HEK293 (cell line): Measurements from ENCODE around the gene EXOSC2.

Experiments
- BCL11B ChIP-seq: fragments of 450-650 bp; formaldehyde crosslinking; IDR thresholded peaks from 2 replicates; pipeline ENCODE4 v1.5.1; 2016; ENCODE audit warnings: low read depth, missing biosample characterization, missing genetic modification characterization
- EGR2 ChIP-seq: fragments of 450-650 bp; formaldehyde crosslinking; IDR thresholded peaks from 2 replicates; pipeline ENCODE4 v1.5.1; 2016; ENCODE audit warnings: low read depth, missing biosample characterization, missing genetic modification characterization
- HIC1 ChIP-seq: fragments of 450-650 bp; formaldehyde crosslinking; IDR thresholded peaks from 2 replicates; pipeline ENCODE4 v1.5.1; 2016; ENCODE audit warnings: missing biosample characterization, missing genetic modification characterization
- KLF8 ChIP-seq: fragments of 450-650 bp; formaldehyde crosslinking; IDR thresholded peaks from 2 replicates; pipeline ENCODE4 v1.5.1; 2016; ENCODE audit warnings: missing biosample characterization, missing genetic modification characterization
- PATZ1 ChIP-seq: fragments of 450-650 bp; formaldehyde crosslinking; IDR thresholded peaks from 2 replicates; pipeline ENCODE4 v1.5.1; 2016; ENCODE audit warnings: missing biosample characterization, missing genetic modification characterization
- PRDM1 ChIP-seq: fragments of 450-650 bp; formaldehyde crosslinking; IDR thresholded peaks from 2 replicates; pipeline ENCODE4; 2016; ENCODE audit warnings: missing biosample characterization, missing genetic modification characterization
- SCRT2 ChIP-seq: fragments of 450-650 bp; formaldehyde crosslinking; IDR thresholded peaks from 2 replicates; pipeline ENCODE4 v1.5.1; 2016; ENCODE audit warnings: missing biosample characterization, missing genetic modification characterization
- TCF7L2 ChIP-seq: IDR thresholded peaks from 2 replicates; pipeline ENCODE4 v1.6.1; 2011; ENCODE audit warnings: low read depth, mild to moderate bottlenecking, inconsistent platforms, low read length, moderate library complexity, borderline replicate concordance
- ZBTB10 ChIP-seq: fragments of 450-650 bp; formaldehyde crosslinking; IDR thresholded peaks from 2 replicates; pipeline ENCODE4 v1.5.1; 2016; ENCODE audit warnings: missing biosample characterization, missing genetic modification characterization
- ZBTB17 ChIP-seq: fragments of 450-650 bp; formaldehyde crosslinking; IDR thresholded peaks from 2 replicates; pipeline ENCODE4 v1.5.1; 2016; ENCODE audit warnings: missing biosample characterization, missing genetic modification characterization
- ZNF132 ChIP-seq: fragments of 450-650 bp; formaldehyde crosslinking; IDR thresholded peaks from 2 replicates; pipeline ENCODE4 v1.5.1; 2017; ENCODE audit warnings: missing biosample characterization, missing genetic modification characterization, borderline replicate concordance
- ZNF202 ChIP-seq: fragments of 450-650 bp; formaldehyde crosslinking; IDR thresholded peaks from 2 replicates; pipeline ENCODE4 v1.5.1; 2016; ENCODE audit warnings: missing biosample characterization, missing genetic modification characterization, borderline replicate concordance
- ZNF280C ChIP-seq: fragments of 450-650 bp; formaldehyde crosslinking; IDR thresholded peaks from 2 replicates; pipeline ENCODE4 v1.5.1; 2016; ENCODE audit warnings: missing biosample characterization, missing genetic modification characterization
- ZNF335 ChIP-seq: fragments of 450-650 bp; formaldehyde crosslinking; conservative IDR thresholded peaks from 2 replicates; pipeline ENCODE4 v1.5.1; 2016; ENCODE audit warnings: missing biosample characterization, missing genetic modification characterization
- ZNF654 ChIP-seq: fragments of 450-650 bp; formaldehyde crosslinking; IDR thresholded peaks from 2 replicates; pipeline ENCODE4 v1.5.1; 2016; ENCODE audit warnings: low read depth, missing biosample characterization, missing genetic modification characterization
- ZNF704 ChIP-seq: fragments of 450-650 bp; formaldehyde crosslinking; IDR thresholded peaks from 2 replicates; pipeline ENCODE4 v1.5.1; 2016; ENCODE audit warnings: missing biosample characterization, missing genetic modification characterization
- TF ChIP-seq, protein P1 (sequence below): fragments of 450-650 bp; formaldehyde crosslinking; IDR thresholded peaks from 2 replicates; pipeline ENCODE4 v1.5.1; 2017; ENCODE audit warnings: missing biosample characterization, missing genetic modification characterization

The EXOSC2 gene

GRCh38 chr9:130696139-130696650 is 2.6 kb downstream of the EXOSC2 start (continued):
- TF ChIP-seq, protein P1, sequence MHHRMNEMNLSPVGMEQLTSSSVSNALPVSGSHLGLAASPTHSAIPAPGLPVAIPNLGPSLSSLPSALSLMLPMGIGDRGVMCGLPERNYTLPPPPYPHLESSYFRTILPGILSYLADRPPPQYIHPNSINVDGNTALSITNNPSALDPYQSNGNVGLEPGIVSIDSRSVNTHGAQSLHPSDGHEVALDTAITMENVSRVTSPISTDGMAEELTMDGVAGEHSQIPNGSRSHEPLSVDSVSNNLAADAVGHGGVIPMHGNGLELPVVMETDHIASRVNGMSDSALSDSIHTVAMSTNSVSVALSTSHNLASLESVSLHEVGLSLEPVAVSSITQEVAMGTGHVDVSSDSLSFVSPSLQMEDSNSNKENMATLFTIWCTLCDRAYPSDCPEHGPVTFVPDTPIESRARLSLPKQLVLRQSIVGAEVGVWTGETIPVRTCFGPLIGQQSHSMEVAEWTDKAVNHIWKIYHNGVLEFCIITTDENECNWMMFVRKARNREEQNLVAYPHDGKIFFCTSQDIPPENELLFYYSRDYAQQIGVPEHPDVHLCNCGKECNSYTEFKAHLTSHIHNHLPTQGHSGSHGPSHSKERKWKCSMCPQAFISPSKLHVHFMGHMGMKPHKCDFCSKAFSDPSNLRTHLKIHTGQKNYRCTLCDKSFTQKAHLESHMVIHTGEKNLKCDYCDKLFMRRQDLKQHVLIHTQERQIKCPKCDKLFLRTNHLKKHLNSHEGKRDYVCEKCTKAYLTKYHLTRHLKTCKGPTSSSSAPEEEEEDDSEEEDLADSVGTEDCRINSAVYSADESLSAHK: no peak
- no peak for TF ChIP-seq ZBTB17 (tag by site-specific recombination)
- TF ChIP-seq ZNF202: no peak
- TF ChIP-seq EGR2 (tag by site-specific recombination): peak; percentile 91
- no peak for TF ChIP-seq ZNF132 (tag by site-specific recombination)
- TF ChIP-seq PATZ1 (tag by site-specific recombination): no peak
- no peak for TF ChIP-seq ZNF335 (tag by site-specific recombination)
- no peak for TF ChIP-seq BCL11B (tag by site-specific recombination)
- no peak for TF ChIP-seq ZNF704 (tag by site-specific recombination)
- no peak for TF ChIP-seq ZNF654
- no peak for TF ChIP-seq ZNF280C (tag by site-specific recombination)
- TF ChIP-seq PRDM1 (tag by site-specific recombination): no peak
- TF ChIP-seq SCRT2 (tag by site-specific recombination): no peak
- TF ChIP-seq TCF7L2: no peak
- TF ChIP-seq HIC1 (tag by site-specific recombination): no peak
- TF ChIP-seq KLF8: no peak
- no peak for TF ChIP-seq ZBTB10 (tag by site-specific recombination)
- TF ChIP-seq, all 188 proteins: peak for 5
